ENCODE measurements around the gene CORO2A. TPM values are rescaled to one million over a fixed set of nuclear protein-coding genes. Genes with fewer than 3 reads are reported as not detected.

The CORO2A gene
- total and polyA plus RNA-seq, 10 of the 15 experiments (the other 5 are each of a cell fraction or from before 2014, with no cell fraction given), result 1.0 to 5.3 (median 3.5) TPM

- ChIA-PET RAD21 (ENCODE audit: unreplicated experiment) (interaction anchor here (0.5 to 3.1 kb wide), 22 partner anchors 10 to 196 kb away, joined by 3 to 34 read pairs (median 6); partner anchors contain the start of genes TBC1D2 and TRMO), POLR2A (interaction anchor here (0.7 to 2.7 kb wide), 13 partner anchors 10 to 138 kb away, joined by 3 to 17 read pairs (median 5); partner anchors contain the start of genes NANS and TBC1D2), SMC1A (ENCODE audit: uncharacterized antibody, unreplicated experiment) (interaction anchor here (0.7 to 2.7 kb wide), 28 partner anchors 10 to 657 kb away, joined by 3 to 26 read pairs (median 4); partner anchors contain the start of gene TBC1D2), CTCF (interaction anchor here (0.6 to 2.9 kb wide), 28 partner anchors 8 to 500 kb away, joined by 3 to 49 read pairs (median 4); partner anchors contain the start of gene TBC1D2)
- peak; percentile 78 for ATAC-seq
- no peaks in the 10 kb centered on the region for H4K20me1 ChIP-seq (ENCODE audit: control insufficient read depth, insufficient read depth)
- peak within 1 kb of the TSS; percentile 81 for H3K4me2 ChIP-seq (ENCODE audit: control insufficient read depth, insufficient read depth)
- FAIRE-seq, result no peak
- peak within 1 kb of the TSS; percentile 85 for H2AFZ ChIP-seq (ENCODE audit: control insufficient read depth, low read depth, low read length)
- in situ Hi-C loops (cut with MboI), result no loop called here
- DNase-seq (ENCODE audit: low read depth, low spot score), result no peak
- WGBS (ENCODE audit: insufficient coverage, insufficient replicate concordance, low lambda C conversion rate, missing lambda C conversion rate), result under 1% methylated on average over 59 of the region's 71 CpGs
- H3K9ac ChIP-seq (ENCODE audit: control insufficient read depth, insufficient read depth, low read length), result peak within 1 kb of the TSS; percentile 88
- peaks cover 0 to 6% of the 10 kb centered on the region in 2 experiments; a peak in 2 of 4 replicates for H3K36me3 ChIP-seq (ENCODE audit: control insufficient read depth in 2 of 2, insufficient read depth in 2 of 2, low read length in 1 of 2)
- no peaks in the 10 kb centered on the region for H3K27me3 ChIP-seq (replicated peaks in 1 of 2; ENCODE audit: control insufficient read depth in 2 of 2, insufficient read depth in 2 of 2, low read length in 1 of 2)
- peaks cover 23% of the 10 kb centered on the region for H3K79me2 ChIP-seq (ENCODE audit: control insufficient read depth, insufficient read depth, low read length)
- peak within 1 kb of the TSS; percentile 90 for H3K27ac ChIP-seq (ENCODE audit: control insufficient read depth, insufficient read depth)
- no TSS peak for BruUV-seq (replicated peaks)
- H3K4me1 ChIP-seq (ENCODE audit: control insufficient read depth, insufficient read depth, low read length), result peaks cover 25% of the 10 kb centered on the region
- no peaks in the 10 kb centered on the region for H3K9me3 ChIP-seq (replicated peaks; ENCODE audit: control insufficient read depth, insufficient read depth, low read length)
- intact Hi-C loops (cut with micrococcal nuclease; ENCODE audit: unreplicated experiment), result loop anchor here (1.0 to 5.0 kb wide), 5 partner anchors 16 to 144 kb away; partner anchors contain the start of gene CORO2A
- H3K4me3 ChIP-seq, result peak within 1 kb of the TSS; percentile 77
- TF ChIP-seq EED (IDR thresholded peaks at IDR 0.05; ENCODE audit: low read depth), result peak; percentile 65
- TF ChIP-seq PRDM15 (CRISPR knock-in tag; IDR thresholded peaks at IDR 0.05), result no peak
- TF ChIP-seq TCF12 (IDR thresholded peaks at IDR 0.05; ENCODE audit: low read depth, low read length), result no peak
- no peak for TF ChIP-seq MAX (IDR thresholded peaks at IDR 0.05; ENCODE audit: low read depth, low read length)
- no peak for TF ChIP-seq NFYB (IDR thresholded peaks at IDR 0.05; ENCODE audit: insufficient read depth, low read depth, low read length)
- peak; percentile 90 for TF ChIP-seq GATAD2B (conservative IDR thresholded peaks at IDR 0.05; ENCODE audit: low read depth)
- no peak for TF ChIP-seq NR2C2 (IDR thresholded peaks at IDR 0.05; ENCODE audit: borderline replicate concordance, control insufficient read depth, insufficient read length, low read depth)
- no peak for TF ChIP-seq E2F8 (IDR thresholded peaks at IDR 0.05; ENCODE audit: low read depth, partially characterized antibody)
- TF ChIP-seq NKRF (conservative IDR thresholded peaks at IDR 0.05), result peak; percentile 62; the same call in 1 of the 2 replicates
- TF ChIP-seq LARP7 (IDR thresholded peaks at IDR 0.05), result peak; percentile 61
Measured at GRCh38 chr9:98118640-98119601, 73.5 kb downstream of the CORO2A start, which contains the start of gene TRIM14. TSS of gene TRIM14 (minus strand) at chr9:98119222. CDS start at chr9:98119188, 34 bp downstream.
